ENCODE measurements around the gene RTKN2. TPM values are rescaled to one million over a fixed set of nuclear protein-coding genes. Genes with fewer than 3 reads are reported as not detected.

The RTKN2 gene
- total and polyA plus RNA-seq, 2 donors (not counting 1 experiment from before 2014, with no cell fraction given), result 0.07 to 0.22 TPM

DNA sequence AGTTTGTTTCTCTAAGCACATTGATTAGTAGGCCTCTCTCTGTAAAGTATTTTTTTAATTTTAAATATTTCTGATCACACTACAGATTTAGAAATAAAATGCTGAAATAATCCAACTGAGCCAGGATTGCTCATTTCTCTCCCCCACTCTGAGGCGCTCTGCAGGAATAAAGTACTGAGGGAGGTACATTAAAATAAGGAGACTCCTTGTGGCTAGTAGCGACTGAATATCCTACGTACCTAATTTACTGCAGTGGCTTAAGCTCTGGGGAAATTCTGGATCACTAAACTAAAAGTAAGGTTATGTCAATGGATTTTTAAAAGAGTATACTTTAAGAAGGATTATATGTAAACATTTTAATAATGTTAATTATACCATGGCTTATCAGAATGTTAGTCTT lies 75.2 kb downstream of the RTKN2 start:
- Histone ChIP-seq H3K36me3 (replicated peaks in 1 of 2; ENCODE audit: control extremely low read depth in 1 of 2, control insufficient read depth in 1 of 2, extremely low read depth in 1 of 2, insufficient read depth in 2 of 2, low read length in 1 of 2) (no peaks in the 10 kb centered on the region), H3K9me3 (ENCODE audit: control extremely low read depth in 1 of 3, control insufficient read depth in 2 of 3, insufficient read depth in 1 of 3, low read length in 2 of 3) (no peaks in the 10 kb centered on the region), H3K79me2 (ENCODE audit: control insufficient read depth, insufficient read depth, low read length) (no peaks in the 10 kb centered on the region), H3K4me1 (ENCODE audit: control insufficient read depth in 2 of 2, insufficient read depth in 2 of 2, low read length in 2 of 2) (peaks cover 4 to 5% of the 10 kb centered on the region in 2 donors), H3K9ac (ENCODE audit: low read length) (no peak overlapping the region), H3K27ac (ENCODE audit: low read length in 2 of 2) (no peak overlapping the region), H2AFZ (ENCODE audit: insufficient read depth, low read depth, low read length, poor library complexity, severe bottlenecking) (no peak overlapping the region), H3K4me2 (replicated peaks; ENCODE audit: low read depth, low read length, poor library complexity, severe bottlenecking) (no peak overlapping the region), H3K4me3 (ENCODE audit: control extremely low read depth in 1 of 5, extremely low read depth in 1 of 5, insufficient read depth in 1 of 5, low read depth in 2 of 5, low read length in 4 of 5) (no peak overlapping the region), H3K27me3 (replicated peaks in 1 of 4; ENCODE audit: control extremely low read depth in 1 of 4, control insufficient read depth in 3 of 4, insufficient read depth in 4 of 4, low read length in 3 of 4) (no peaks in the 10 kb centered on the region), H4K20me1 (ENCODE audit: control insufficient read depth, insufficient read depth, low read length, poor library complexity, severe bottlenecking) (no peaks in the 10 kb centered on the region)
- Mint-ChIP-seq H3K27ac (no peak overlapping the region), H3K9me3 (ENCODE audit: insufficient read depth) (no peaks in the 10 kb centered on the region), H3K4me3 (no peak overlapping the region), H3K4me1 (peaks cover 11% of the 10 kb centered on the region), H3K27me3 (no peaks in the 10 kb centered on the region)
- no peak for TF ChIP-seq EZH2 (IDR thresholded peaks at IDR 0.05; ENCODE audit: borderline replicate concordance, insufficient read depth, low read depth, low read length, poor library complexity, severe bottlenecking)
- TF ChIP-seq, protein P1, sequence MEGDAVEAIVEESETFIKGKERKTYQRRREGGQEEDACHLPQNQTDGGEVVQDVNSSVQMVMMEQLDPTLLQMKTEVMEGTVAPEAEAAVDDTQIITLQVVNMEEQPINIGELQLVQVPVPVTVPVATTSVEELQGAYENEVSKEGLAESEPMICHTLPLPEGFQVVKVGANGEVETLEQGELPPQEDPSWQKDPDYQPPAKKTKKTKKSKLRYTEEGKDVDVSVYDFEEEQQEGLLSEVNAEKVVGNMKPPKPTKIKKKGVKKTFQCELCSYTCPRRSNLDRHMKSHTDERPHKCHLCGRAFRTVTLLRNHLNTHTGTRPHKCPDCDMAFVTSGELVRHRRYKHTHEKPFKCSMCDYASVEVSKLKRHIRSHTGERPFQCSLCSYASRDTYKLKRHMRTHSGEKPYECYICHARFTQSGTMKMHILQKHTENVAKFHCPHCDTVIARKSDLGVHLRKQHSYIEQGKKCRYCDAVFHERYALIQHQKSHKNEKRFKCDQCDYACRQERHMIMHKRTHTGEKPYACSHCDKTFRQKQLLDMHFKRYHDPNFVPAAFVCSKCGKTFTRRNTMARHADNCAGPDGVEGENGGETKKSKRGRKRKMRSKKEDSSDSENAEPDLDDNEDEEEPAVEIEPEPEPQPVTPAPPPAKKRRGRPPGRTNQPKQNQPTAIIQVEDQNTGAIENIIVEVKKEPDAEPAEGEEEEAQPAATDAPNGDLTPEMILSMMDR (IDR thresholded peaks at IDR 0.05), result no peak
- ChIA-PET CTCF (no interaction called here), POLR2A (no interaction called here)
- intact Hi-C loops (cut with micrococcal nuclease), result no loop called here
- no CpG with 5 or more reads among the region's 3 CpGs for WGBS (ENCODE audit: insufficient coverage)
- DNase-seq (no peak), ATAC-seq (ENCODE audit: low read depth) (no peak)

DNA sequence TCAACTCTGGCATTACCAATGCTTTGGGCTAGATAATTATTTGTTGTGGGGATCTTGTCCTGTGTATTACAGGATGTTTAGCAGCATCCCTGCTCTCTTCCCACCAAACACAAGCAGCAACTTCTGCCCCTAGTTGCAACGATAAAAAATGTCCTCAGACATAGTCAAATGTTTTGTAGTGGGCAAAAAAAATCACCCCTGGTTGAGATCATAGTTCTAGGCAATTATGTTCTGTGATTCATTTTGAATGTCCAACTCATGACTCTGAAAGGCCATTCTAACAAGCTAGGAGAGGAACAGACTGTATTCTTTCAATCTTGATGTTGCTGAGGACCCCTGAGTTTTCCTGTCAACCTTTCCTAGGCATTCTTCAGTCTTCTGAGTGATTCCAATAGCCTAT lies 79.5 kb downstream of the RTKN2 start:
- POLR2A ChIA-PET, result no interaction called here
- H3K36me3 ChIP-seq (replicated peaks in 1 of 2; ENCODE audit: control extremely low read depth in 1 of 2, control insufficient read depth in 1 of 2, extremely low read depth in 1 of 2, insufficient read depth in 2 of 2, low read length in 1 of 2), result no peaks in the 10 kb centered on the region
- Mint-ChIP-seq H3K4me3 (no peak overlapping the region), H3K4me1 (peaks cover 16% of the 10 kb centered on the region), H3K9me3 (ENCODE audit: insufficient read depth) (no peaks in the 10 kb centered on the region), H3K27ac (no peak overlapping the region), H3K27me3 (no peaks in the 10 kb centered on the region)
- TF ChIP-seq, protein P1 (IDR thresholded peaks at IDR 0.05), result no peak
- no peak for TF ChIP-seq EZH2 (IDR thresholded peaks at IDR 0.05; ENCODE audit: borderline replicate concordance, insufficient read depth, low read depth, low read length, poor library complexity, severe bottlenecking)
- H3K4me3 ChIP-seq (ENCODE audit: control extremely low read depth in 1 of 5, extremely low read depth in 1 of 5, insufficient read depth in 1 of 5, low read depth in 2 of 5, low read length in 4 of 5), result no peak overlapping the region
- CTCF ChIA-PET, result interaction anchor here (0.7 kb wide), 1 partner anchor 900 kb away, joined by 4 read pairs; no protein-coding TSS in a partner anchor
- DNase-seq (no peak), ATAC-seq (ENCODE audit: low read depth) (no peak)
- no peaks in the 10 kb centered on the region for H3K9me3 ChIP-seq (ENCODE audit: control extremely low read depth in 1 of 3, control insufficient read depth in 2 of 3, insufficient read depth in 1 of 3, low read length in 2 of 3)
- H3K9ac ChIP-seq (ENCODE audit: low read length), result no peak overlapping the region
- no peaks in the 10 kb centered on the region for H3K79me2 ChIP-seq (ENCODE audit: control insufficient read depth, insufficient read depth, low read length)
- no CpG with 5 or more reads among the region's 1 CpG for WGBS (ENCODE audit: insufficient coverage)
- no peaks in the 10 kb centered on the region for H3K27me3 ChIP-seq (replicated peaks in 1 of 4; ENCODE audit: control extremely low read depth in 1 of 4, control insufficient read depth in 3 of 4, insufficient read depth in 4 of 4, low read length in 3 of 4)
- H3K4me2 ChIP-seq (replicated peaks; ENCODE audit: low read depth, low read length, poor library complexity, severe bottlenecking), result no peak overlapping the region
- intact Hi-C loops (cut with micrococcal nuclease), result no loop called here
- H4K20me1 ChIP-seq (ENCODE audit: control insufficient read depth, insufficient read depth, low read length, poor library complexity, severe bottlenecking), result no peaks in the 10 kb centered on the region
- H2AFZ ChIP-seq (ENCODE audit: insufficient read depth, low read depth, low read length, poor library complexity, severe bottlenecking), result no peak overlapping the region
- H3K4me1 ChIP-seq (ENCODE audit: control insufficient read depth in 2 of 2, insufficient read depth in 2 of 2, low read length in 2 of 2), result no peaks in the 10 kb centered on the region
- no peak overlapping the region for H3K27ac ChIP-seq (ENCODE audit: low read length in 2 of 2)
